CD4-positive, alpha-beta T cell treated with Interleukin-21 for 1 hour (primary cell): ENCODE results near the gene TRAF3.

ENCODE experiments used
- DNase-seq: peaks from one replicate; pipeline ENCODE4 v3.0.0-alpha.2; 2020

TRAF3 gene

GRCh38 chr14:102911541-102911951, 134.3 kb downstream of the TRAF3 start:
- no peak for DNase-seq

GRCh38 chr14:102911991-102912761, 134.9 kb downstream of the TRAF3 start:
- no peak for DNase-seq

- DNase-seq: no peak
These were observed 136.3 kb downstream of the TRAF3 start for GRCh38 chr14:102913341-102914211.

- DNase-seq: no peak
These were observed 137.4 kb downstream of the TRAF3 start for GRCh38 chr14:102914474-102915291.

GRCh38 chr14:102915292-102916110, 138.3 kb downstream of the TRAF3 start:
- DNase-seq: no peak

- DNase-seq: no peak
These were observed 139.3 kb downstream of the TRAF3 start for GRCh38 chr14:102916347-102917055.

GRCh38 chr14:102917056-102917385, 139.8 kb downstream of the TRAF3 start:
- no peak for DNase-seq

GRCh38 chr14:102917469-102918211, 140.4 kb downstream of the TRAF3 start:
- peak; percentile 58 for DNase-seq

- DNase-seq: no peak
These were observed 141.2 kb downstream of the TRAF3 start for GRCh38 chr14:102918438-102918837.

GRCh38 chr14:102920273-102920997, 143.2 kb downstream of the TRAF3 start:
- DNase-seq: no peak

GRCh38 chr14:102920998-102921304, 143.7 kb downstream of the TRAF3 start:
- DNase-seq: no peak

GRCh38 chr14:102922490-102923200, 145.4 kb downstream of the TRAF3 start, which contains the start of gene AMN:
Gene AMN, plus strand, starts transcription at chr14:102922663. Its CDS starts 26 bp downstream, at chr14:102922689.
- DNase-seq: no peak

GRCh38 chr14:102923201-102923924, 146.1 kb downstream of the TRAF3 start:
- DNase-seq: no peak

- no peak for DNase-seq
These were observed 146.8 kb downstream of the TRAF3 start for GRCh38 chr14:102923925-102924486.

- no peak for DNase-seq
These were observed 147.7 kb downstream of the TRAF3 start for GRCh38 chr14:102924632-102925588.

- DNase-seq: no peak
These were observed 148.4 kb downstream of the TRAF3 start for GRCh38 chr14:102925646-102926045.

GRCh38 chr14:102926104-102926503, 148.9 kb downstream of the TRAF3 start:
- no peak for DNase-seq
